22Rv1 (cell line): ENCODE measurements around the gene C14orf119.

Experiments
- ZFX ChIP-seq: fragments of 450-650 bp; IDR thresholded peaks from 2 replicates; pipeline ENCODE4 v1.6.1; 2017; ENCODE audit warnings: antibody characterized with exemption, borderline replicate concordance
- TF ChIP-seq, protein P1 (sequence below): fragments of 450-650 bp; IDR thresholded peaks from 2 replicates; pipeline ENCODE4 v1.5.1; 2017; ENCODE audit warnings: mild to moderate bottlenecking

DNA sequence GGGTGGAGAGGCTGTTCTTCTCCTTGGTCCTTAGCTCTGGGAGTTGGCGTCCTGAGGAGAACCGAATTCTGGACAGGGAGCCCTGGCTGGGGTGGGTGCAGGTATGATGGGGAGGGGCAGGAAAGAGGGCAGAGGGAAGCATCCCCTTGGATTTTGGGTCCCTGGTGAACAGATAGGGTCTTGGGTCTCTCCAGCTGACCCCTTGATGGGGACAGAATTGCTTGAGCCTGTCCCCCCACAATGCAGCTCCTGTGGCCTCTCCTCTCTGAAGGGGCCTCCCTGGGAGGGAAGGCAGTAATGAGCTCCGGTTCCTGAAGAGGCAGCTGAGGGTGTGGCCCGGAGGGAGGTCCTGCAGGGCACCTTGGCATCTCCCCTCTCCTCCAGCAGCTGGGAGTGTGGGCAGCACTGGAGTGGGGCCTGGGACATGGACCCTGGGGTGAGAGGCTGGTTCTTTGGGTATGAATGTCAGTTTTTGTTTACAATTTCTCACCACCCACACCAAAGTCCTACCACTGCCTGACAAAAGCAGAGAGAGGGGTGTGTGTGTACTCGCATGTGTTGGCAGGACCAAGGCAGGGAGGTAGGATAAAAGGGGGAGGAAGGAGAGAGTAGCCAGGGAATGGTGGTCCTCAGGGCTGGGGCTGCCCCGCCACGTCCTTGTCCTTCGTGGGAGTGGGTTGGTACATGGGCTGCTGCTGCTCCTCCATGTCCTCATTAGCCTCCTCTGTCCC lies 31.4 kb downstream of the C14orf119 start:
- TF ChIP-seq, protein P1, sequence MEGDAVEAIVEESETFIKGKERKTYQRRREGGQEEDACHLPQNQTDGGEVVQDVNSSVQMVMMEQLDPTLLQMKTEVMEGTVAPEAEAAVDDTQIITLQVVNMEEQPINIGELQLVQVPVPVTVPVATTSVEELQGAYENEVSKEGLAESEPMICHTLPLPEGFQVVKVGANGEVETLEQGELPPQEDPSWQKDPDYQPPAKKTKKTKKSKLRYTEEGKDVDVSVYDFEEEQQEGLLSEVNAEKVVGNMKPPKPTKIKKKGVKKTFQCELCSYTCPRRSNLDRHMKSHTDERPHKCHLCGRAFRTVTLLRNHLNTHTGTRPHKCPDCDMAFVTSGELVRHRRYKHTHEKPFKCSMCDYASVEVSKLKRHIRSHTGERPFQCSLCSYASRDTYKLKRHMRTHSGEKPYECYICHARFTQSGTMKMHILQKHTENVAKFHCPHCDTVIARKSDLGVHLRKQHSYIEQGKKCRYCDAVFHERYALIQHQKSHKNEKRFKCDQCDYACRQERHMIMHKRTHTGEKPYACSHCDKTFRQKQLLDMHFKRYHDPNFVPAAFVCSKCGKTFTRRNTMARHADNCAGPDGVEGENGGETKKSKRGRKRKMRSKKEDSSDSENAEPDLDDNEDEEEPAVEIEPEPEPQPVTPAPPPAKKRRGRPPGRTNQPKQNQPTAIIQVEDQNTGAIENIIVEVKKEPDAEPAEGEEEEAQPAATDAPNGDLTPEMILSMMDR = no peak
- TF ChIP-seq ZFX = no peak
